MV-4-11 (cell line): ENCODE data around the gene ITPR2.
"Not testable (repeated sequence)": the region's sequence is repeated elsewhere in the genome, so short reads cannot be mapped to it uniquely, and the experiment has no call there.

ENCODE experiments used
- DNase-seq: peaks from one replicate; lab custom pipeline; 2025; lab: John Stamatoyannopoulos, UW

ITPR2 gene

GRCh38 chr12:26623136-26623535, 209.9 kb downstream of the ITPR2 start:
- no peak for DNase-seq

GRCh38 chr12:26622601-26623000, 210.4 kb downstream of the ITPR2 start:
- DNase-seq: no peak

- no peak for DNase-seq
These were observed 211.1 kb downstream of the ITPR2 start for GRCh38 chr12:26621932-26622331.

- peak; percentile 4 for DNase-seq
These were observed 212.1 kb downstream of the ITPR2 start for GRCh38 chr12:26620907-26621306.

GRCh38 chr12:26617513-26617912, 215.5 kb downstream of the ITPR2 start:
- no peak for DNase-seq

- DNase-seq: peak; percentile 1
These were observed 218.9 kb downstream of the ITPR2 start for GRCh38 chr12:26614011-26614616.

- no peak for DNase-seq
These were observed 220.8 kb downstream of the ITPR2 start for GRCh38 chr12:26612203-26612602.

- DNase-seq: no peak
These were observed 221.4 kb downstream of the ITPR2 start for GRCh38 chr12:26611598-26611997.

GRCh38 chr12:26610774-26611173, 222.2 kb downstream of the ITPR2 start:
- DNase-seq: no peak

GRCh38 chr12:26609986-26610385, 223.0 kb downstream of the ITPR2 start:
- no peak for DNase-seq

- peak; percentile 15 for DNase-seq
These were observed 224.3 kb downstream of the ITPR2 start for GRCh38 chr12:26608706-26609105.

GRCh38 chr12:26608273-26608672, 224.7 kb downstream of the ITPR2 start:
- no peak for DNase-seq

- DNase-seq: no peak
These were observed 226.1 kb downstream of the ITPR2 start for GRCh38 chr12:26606911-26607310.

GRCh38 chr12:26604813-26605212, 228.2 kb downstream of the ITPR2 start:
- DNase-seq: not testable (repeated sequence)

- DNase-seq: no peak
These were observed 233.8 kb downstream of the ITPR2 start for GRCh38 chr12:26599096-26599695.

- DNase-seq: no peak
These were observed 237.2 kb downstream of the ITPR2 start for GRCh38 chr12:26595806-26596205.

- no peak for DNase-seq
These were observed 252.4 kb downstream of the ITPR2 start for GRCh38 chr12:26580619-26581018.

- DNase-seq: peak; percentile 46
These were observed 256.7 kb downstream of the ITPR2 start for GRCh38 chr12:26576266-26576665.

- DNase-seq: peak; percentile 11
These were observed 259.6 kb downstream of the ITPR2 start for GRCh38 chr12:26573225-26573909.

GRCh38 chr12:26572137-26572536, 260.9 kb downstream of the ITPR2 start:
- DNase-seq: no peak

- no peak for DNase-seq
These were observed 261.4 kb downstream of the ITPR2 start for GRCh38 chr12:26571560-26571959.

- no peak for DNase-seq
These were observed 265.9 kb downstream of the ITPR2 start for GRCh38 chr12:26567126-26567525.

- DNase-seq: no peak
These were observed 266.3 kb downstream of the ITPR2 start for GRCh38 chr12:26566675-26567074.
